Gastrocnemius medialis (tissue), 4 donors: ENCODE measurements around the gene AKAP11. TPM values are rescaled to one million over a fixed set of nuclear protein-coding genes. Genes with fewer than 3 reads are reported as not detected.
A peak's percentile ranks its signal among the peaks of the same experiment; 100 is the strongest.
"Not testable (repeated sequence)": the region's sequence is repeated elsewhere in the genome, so short reads cannot be mapped to it uniquely, and the experiment has no call there.

Source experiments
- ATAC-seq, 2 donors: fragments of 150-250 bp; one replicate each; pipeline ENCODE4 v1.9.1; 2016
- DNase-seq, 2 donors: peaks; one replicate each; pipeline ENCODE4 v3.0.0-alpha.2; 2019
- H3K27ac ChIP-seq, 4 donors: fragments of 200-600 bp; sonication (generic); 1 replicate in 1 of 4; 2 replicates in 3 of 4; pipeline ENCODE4 v1.5.1; 2016 to 2018; ENCODE audit warnings: mild to moderate bottlenecking in 2 of 4, moderate library complexity in 1 of 4
- H3K27me3 ChIP-seq, 3 donors: fragments of 200-600 bp; sonication (generic) in 2 of 3; 1 replicate in 1 of 3; 2 replicates in 2 of 3; pipeline versions ENCODE4 v1.5.1 to v1.6.0; 2016 to 2019; ENCODE audit warnings: mild to moderate bottlenecking in 1 of 3, moderate library complexity in 1 of 3
- H3K36me3 ChIP-seq, 2 donors: fragments of 200-600 bp; sonication (generic) in 1 of 2; one replicate each; pipeline ENCODE4 v1.5.1; 2017 to 2018
- H3K4me1 ChIP-seq, 2 donors: fragments of 200-600 bp; sonication (generic) in 1 of 2; one replicate each; pipeline ENCODE4 v1.5.1; 2016 to 2017; ENCODE audit warnings: mild to moderate bottlenecking in 2 of 2
- H3K4me3 ChIP-seq, 4 donors: fragments of 200-600 bp; sonication (generic) in 3 of 4; 1 replicate in 1 of 4; 2 replicates in 3 of 4; pipeline ENCODE4 v1.5.1; 2016 to 2019; ENCODE audit warnings: mild to moderate bottlenecking in 2 of 4
- H3K9me3 ChIP-seq, 3 donors: fragments of 200-600 bp; sonication (generic) in 2 of 3; 1 replicate in 1 of 3; 2 replicates in 2 of 3; pipeline ENCODE4 v1.5.1; 2016 to 2019
- POLR2A ChIP-seq, 2 donors: fragments of 450-650 bp; IDR thresholded peaks; one replicate each; pipeline ENCODE4 v1.6.1; 2017; ENCODE audit warnings: antibody characterized with exemption in 2 of 2, mild to moderate bottlenecking in 2 of 2, moderate library complexity in 2 of 2
- in situ Hi-C, 4 donors: fragments of 200-750 bp; cut with MboI; loops; one replicate each; pipeline versions ENCODE4 v1.15.0 to v1.8.0; 2017; ENCODE audit warnings: low sequenced_read_pairs in 4 of 4
- intact Hi-C: fragments of 100-400 bp; cut with DNase I; formaldehyde crosslinking; loops from one replicate; pipeline ENCODE4 v1.15.1; 2023; ENCODE audit warnings: low total_unique reads
- total RNA-seq, 4 donors: library from RNA; depleted of rRNA; stranded (reverse); fragments of >200 nt; gene quantifications; one replicate each; pipeline versions ENCODE4 v1.1.0 to v1.2.3, GENCODE V29; 2016
- TF ChIP-seq, protein P1 (sequence below), 5 experiments: fragments of 450-650 bp in 3 of 5; fragments of 200-600 bp in 2 of 5; sonication (generic) in 2 of 5; IDR thresholded peaks in 4 of 5; conservative IDR thresholded peaks in 1 of 5; 1 replicate in 4 of 5; 2 replicates in 1 of 5; pipeline ENCODE4 v1.5.1; 2016 to 2019; ENCODE audit warnings: antibody characterized with exemption in 5 of 5, mild to moderate bottlenecking in 3 of 5, moderate library complexity in 3 of 5

AKAP11 gene, protein sequence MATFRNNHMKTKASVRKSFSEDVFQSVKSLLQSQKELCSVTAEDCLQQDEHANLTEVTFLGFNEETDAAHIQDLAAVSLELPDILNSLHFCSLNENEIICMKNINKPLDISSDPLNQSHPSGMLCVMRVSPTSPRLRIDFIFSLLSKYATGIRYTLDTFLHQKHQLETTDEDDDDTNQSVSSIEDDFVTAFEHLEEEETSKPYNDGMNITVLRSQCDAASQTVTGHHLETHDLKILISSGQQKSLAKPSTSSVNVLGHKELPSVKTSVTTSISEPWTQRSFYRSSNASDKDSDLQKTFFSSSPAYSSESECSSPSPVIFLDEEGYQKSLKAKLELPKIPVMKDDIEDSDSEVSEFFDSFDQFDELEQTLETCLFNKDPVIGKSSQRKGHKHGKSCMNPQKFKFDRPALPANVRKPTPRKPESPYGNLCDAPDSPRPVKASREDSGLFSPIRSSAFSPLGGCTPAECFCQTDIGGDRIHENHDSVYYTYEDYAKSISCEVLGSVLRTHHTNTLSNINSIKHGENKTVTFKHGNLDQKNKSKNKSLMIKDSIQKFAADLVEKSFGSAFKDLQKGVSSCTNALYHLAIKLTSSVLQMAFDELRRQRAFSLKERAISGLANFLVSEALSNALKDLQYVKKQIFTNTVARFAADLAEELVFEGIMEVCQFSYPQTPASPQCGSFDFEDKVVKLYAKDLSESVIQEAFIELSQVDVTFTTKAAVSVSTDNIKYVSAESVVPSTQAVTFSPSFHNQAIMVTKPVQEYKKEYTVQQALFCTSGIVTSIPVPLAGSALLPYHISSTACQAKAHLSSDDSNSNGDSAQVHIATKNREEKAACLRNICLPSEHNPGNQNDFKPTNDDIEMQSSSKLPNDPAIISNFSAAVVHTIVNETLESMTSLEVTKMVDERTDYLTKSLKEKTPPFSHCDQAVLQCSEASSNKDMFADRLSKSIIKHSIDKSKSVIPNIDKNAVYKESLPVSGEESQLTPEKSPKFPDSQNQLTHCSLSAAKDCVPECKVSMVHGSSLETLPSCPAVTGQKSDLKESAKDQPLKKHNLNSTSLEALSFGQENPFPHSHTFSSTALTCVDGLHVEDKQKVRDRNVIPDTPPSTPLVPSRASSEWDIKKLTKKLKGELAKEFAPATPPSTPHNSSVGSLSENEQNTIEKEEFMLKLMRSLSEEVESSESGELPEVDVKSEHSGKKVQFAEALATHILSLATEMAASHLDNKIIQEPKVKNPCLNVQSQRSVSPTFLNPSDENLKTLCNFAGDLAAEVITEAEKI (N-terminal part only)
- total RNA-seq = 10 to 100 TPM in 2 of 4 donors, 1 to 10 TPM in 2; 7.7 to 12.8 (median 10.4) TPM

GRCh38 chr13:42272115-42272803 is at the start of gene AKAP11:
Gene AKAP11, plus strand, starts transcription at chr13:42272152. Its CDS starts 14,197 bp downstream, at chr13:42286349.
- DNase-seq = peak; percentile 2 to 14
- intact Hi-C loops = loop anchor here (5.0 kb wide), 1 partner anchor 225 kb away; the partner anchor contains the start of gene DGKH
- in situ Hi-C loops = no loop called here

GRCh38 chr13:42223681-42224080 is 48.3 kb upstream of the AKAP11 start:
- Histone ChIP-seq H3K27me3 (no peaks in the 10 kb centered on the region), H3K9me3 (no peaks in the 10 kb centered on the region), H3K4me1 (no peaks in the 10 kb centered on the region), H3K27ac (no peak overlapping the region), H3K4me3 (no peak overlapping the region), H3K36me3 (peaks cover 0 to 6% of the 10 kb centered on the region in 2 donors)
- in situ Hi-C loops (no loop called here), intact Hi-C loops (no loop called here)
- ATAC-seq (no peak), DNase-seq (no peak)
- no peak for TF ChIP-seq POLR2A (IDR thresholded peaks at IDR 0.05)
- TF ChIP-seq, protein P1, sequence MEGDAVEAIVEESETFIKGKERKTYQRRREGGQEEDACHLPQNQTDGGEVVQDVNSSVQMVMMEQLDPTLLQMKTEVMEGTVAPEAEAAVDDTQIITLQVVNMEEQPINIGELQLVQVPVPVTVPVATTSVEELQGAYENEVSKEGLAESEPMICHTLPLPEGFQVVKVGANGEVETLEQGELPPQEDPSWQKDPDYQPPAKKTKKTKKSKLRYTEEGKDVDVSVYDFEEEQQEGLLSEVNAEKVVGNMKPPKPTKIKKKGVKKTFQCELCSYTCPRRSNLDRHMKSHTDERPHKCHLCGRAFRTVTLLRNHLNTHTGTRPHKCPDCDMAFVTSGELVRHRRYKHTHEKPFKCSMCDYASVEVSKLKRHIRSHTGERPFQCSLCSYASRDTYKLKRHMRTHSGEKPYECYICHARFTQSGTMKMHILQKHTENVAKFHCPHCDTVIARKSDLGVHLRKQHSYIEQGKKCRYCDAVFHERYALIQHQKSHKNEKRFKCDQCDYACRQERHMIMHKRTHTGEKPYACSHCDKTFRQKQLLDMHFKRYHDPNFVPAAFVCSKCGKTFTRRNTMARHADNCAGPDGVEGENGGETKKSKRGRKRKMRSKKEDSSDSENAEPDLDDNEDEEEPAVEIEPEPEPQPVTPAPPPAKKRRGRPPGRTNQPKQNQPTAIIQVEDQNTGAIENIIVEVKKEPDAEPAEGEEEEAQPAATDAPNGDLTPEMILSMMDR (IDR thresholded peaks at IDR 0.05 in 4 of 5, conservative IDR thresholded peaks at IDR 0.05 in 1 of 5) = no peak

More at GRCh38 chr13:42272115-42272803, at the start of gene AKAP11:
- H3K4me1 ChIP-seq = peaks cover 9% of the 10 kb centered on the region in 2 donors
- no peaks in the 10 kb centered on the region for H3K36me3 ChIP-seq
- peak; percentile 37 to 39 for ATAC-seq
- H3K27ac ChIP-seq = peak within 1 kb of the TSS; percentile 66 to 79 (median 74)
- TF ChIP-seq POLR2A (IDR thresholded peaks at IDR 0.05) = peak in 1 of 2 donors; percentile 17
- TF ChIP-seq, protein P1 (IDR thresholded peaks at IDR 0.05 in 4 of 5, conservative IDR thresholded peaks at IDR 0.05 in 1 of 5) = no peak
- no peaks in the 10 kb centered on the region for H3K9me3 ChIP-seq
- H3K27me3 ChIP-seq = peaks cover 0 to 5% (median 0%) of the 10 kb centered on the region in 3 donors
- peak within 1 kb of the TSS; percentile 69 to 81 (median 70) for H3K4me3 ChIP-seq

- Histone ChIP-seq H3K27ac (no peak overlapping the region), H3K4me1 (no peaks in the 10 kb centered on the region), H3K36me3 (peaks cover 0 to 6% of the 10 kb centered on the region in 2 donors), H3K9me3 (no peaks in the 10 kb centered on the region), H3K4me3 (no peak overlapping the region), H3K27me3 (no peaks in the 10 kb centered on the region)
- ATAC-seq = no peak
- intact Hi-C loops = no loop called here
- TF ChIP-seq, protein P1 (IDR thresholded peaks at IDR 0.05 in 4 of 5, conservative IDR thresholded peaks at IDR 0.05 in 1 of 5) = no peak
- TF ChIP-seq POLR2A (IDR thresholded peaks at IDR 0.05) = no peak
- DNase-seq = no peak
- in situ Hi-C loops = no loop called here
Observed at GRCh38 chr13:42225051-42225450, 46.9 kb upstream of the AKAP11 start.

GRCh38 chr13:42226759-42227158 is 45.2 kb upstream of the AKAP11 start:
- H3K9me3 ChIP-seq, ATAC-seq, H3K4me3 ChIP-seq, H3K36me3 ChIP-seq, H3K27ac ChIP-seq, H3K27me3 ChIP-seq, intact Hi-C loops, DNase-seq, H3K4me1 ChIP-seq, in situ Hi-C loops: not testable (repeated sequence)
